Measurements from ENCODE around the gene GRK5. TPM values are rescaled to one million over a fixed set of nuclear protein-coding genes. Genes with fewer than 3 reads are reported as not detected.

The GRK5 gene
- total RNA-seq, 1 donor from 2014 or later, result 20.2 TPM

DNA sequence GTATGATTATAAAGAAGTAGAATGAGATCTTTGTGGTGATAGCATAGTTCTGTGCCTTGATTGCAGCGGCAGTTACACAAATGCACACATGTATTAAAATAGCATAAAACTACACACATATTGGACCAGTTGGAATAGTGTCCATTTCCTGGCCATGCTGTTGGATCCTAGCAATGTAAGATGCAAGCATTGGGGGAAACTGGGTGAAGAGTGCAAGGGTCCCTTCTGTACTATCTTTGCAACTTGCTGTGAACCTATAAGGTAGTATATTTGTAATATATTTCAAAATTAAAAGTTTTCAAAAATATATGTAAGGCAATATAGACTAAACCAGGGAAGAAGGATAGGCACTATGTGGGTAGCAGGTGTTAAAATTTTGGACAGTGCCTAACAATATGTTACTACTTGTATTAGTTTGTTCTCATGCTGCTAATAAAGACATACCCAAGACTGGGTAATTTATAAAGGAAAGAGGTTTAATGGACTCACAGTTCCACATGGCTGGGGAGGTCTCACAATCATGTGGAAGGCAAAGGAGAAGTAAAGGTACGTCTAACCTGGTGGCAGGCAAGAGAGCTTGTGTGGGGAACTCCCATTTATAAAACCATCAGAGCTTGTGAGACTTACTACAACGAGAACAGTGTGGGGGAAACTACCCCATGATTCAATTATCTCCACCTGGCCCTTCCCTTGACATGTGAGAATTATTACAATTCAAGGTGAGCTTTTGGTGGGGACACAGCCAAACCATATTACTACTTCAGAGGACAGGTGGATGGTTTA lies 263.7 kb downstream of the GRK5 start:
- DNase-seq (ENCODE audit: low spot score), result no peak

DNA sequence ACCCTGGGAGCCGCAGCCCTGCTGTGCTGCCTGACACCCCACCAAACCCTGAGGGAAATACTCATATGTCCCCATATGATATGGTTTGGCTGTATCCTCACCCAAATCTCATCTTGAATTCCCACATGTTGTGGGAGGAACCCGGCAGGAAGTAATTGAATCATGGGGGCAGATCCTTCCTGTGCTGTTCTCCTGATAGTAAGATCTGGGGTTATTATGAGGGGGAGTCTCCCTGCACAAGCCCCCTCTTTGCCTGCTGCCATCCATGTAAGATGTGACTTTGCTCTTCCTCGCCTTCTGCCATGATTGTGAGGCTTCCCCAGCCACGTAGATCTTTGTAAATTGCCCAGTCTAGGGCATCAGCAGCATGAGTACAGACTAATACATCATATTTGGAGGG lies 266.4 kb downstream of the GRK5 start:
- DNase-seq (ENCODE audit: low spot score), result no peak

DNA sequence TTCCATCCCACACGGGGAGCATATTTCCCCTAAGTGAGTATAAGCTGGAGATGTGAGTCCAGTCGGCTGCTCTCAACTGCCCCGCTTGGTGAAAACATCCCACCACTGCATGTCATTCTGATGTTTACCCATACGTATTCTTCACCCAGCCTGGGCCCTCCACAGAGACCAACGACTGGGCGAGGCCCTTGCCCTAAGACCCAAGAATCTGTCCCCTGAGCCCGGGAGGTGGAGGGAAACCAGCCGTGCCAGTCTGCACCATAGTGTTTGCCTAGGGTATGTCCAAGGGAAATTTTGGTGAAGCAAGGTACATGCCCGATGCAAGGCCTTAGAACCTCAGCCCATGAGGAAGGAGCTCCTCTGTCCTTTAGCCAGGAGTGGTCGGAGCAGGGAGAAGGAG lies 267.2 kb downstream of the GRK5 start:
- DNase-seq (ENCODE audit: low spot score), result no peak

DNA sequence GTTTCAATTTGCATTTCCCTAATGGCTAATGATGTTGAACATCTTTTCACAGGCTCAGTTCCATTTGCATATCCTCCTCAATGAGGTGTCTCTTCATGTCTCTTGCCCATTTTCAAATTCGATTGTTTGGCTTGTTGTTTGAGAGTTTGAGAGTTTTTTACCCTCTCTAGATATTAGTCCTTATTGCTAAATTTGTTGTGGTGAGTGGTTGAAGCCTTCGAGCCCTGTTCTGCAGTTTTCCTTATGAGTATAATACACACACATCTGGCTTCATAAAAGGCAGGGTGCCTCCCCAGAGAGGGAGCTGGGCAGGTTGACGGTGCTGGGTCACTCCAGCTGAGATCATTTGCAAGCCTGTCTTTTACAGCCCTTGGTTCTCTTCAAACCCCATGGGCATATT lies 270.1 kb downstream of the GRK5 start:
- DNase-seq (ENCODE audit: low spot score), result no peak

DNA sequence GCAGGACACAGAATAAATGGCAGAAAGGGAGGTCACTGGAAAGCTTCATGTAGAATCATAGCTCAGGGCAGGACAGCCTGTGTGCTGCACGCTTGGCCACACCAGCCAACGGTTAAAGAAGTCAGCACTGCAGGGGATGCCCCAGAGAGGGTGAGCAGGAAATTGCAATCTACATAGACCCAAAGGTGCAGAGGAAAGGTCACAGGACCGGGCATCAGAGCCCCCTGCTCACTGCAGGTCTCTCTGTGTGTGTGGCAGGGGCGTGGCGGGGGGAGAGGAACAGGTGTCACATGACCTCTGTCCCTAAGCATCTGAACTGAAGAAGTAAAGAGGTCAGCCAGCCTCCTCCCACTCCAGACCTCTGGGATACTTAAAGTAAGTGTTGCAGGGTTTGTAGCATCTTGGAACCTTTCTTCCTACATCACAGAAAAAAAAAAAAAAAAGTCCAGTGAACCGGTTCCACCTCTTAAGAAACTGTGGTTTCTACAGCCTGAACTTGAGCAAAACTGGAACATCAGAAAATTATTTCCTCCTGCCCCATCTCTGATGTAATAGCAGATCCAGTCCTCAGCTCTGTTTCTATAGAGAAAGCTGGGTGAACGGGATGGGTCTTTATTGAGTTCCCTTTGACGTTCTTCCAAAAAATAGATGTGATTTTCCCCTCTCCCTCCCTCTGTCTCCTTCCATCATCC lies 270.9 kb downstream of the GRK5 start:
- DNase-seq (ENCODE audit: low spot score), result no peak

DNA sequence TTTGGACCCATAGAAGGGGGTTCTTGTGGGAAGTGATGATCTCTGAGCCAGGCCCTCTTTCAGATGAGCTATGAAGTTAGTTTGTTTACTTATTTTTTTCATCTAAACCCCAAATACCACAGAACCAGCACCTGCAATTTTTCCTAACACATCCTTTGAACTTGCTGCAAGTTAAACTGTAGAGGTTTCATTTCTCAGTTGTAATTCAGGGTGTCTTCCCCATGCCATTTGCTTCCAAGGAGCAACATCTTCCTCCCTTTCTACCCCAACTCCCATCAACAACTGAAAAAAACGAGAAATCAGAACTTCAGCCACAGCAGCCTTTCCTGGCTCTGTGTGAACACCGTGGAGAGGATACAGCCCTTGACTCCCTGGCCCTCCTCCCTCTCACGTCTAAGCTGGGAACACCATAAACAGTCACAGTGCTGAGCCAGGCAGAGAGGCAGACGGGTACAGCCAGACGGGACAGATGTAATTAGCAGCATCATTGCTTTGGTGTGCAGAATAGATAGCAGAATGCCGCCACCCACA lies 271.5 kb downstream of the GRK5 start:
- DNase-seq (ENCODE audit: low spot score), result no peak

DNA sequence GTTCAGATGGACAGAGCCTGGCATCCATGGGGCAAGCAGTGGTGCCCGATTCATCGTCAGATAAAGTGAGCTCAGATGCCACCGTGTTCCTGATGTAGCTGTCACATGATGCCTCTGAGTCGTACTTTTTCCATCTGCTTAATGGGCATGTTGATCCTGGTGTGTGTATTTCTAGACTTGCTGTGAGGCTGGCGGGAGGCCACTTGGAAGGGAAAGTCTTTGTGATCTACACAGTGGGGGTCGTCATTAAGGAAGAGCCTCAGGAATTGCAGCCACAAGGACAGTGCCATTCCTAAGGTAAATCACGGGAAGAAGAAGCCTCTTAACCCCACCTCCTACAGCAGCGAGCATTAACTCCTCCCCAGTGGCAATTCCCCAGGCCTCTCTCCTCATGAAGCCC lies 272.2 kb downstream of the GRK5 start:
- DNase-seq (ENCODE audit: low spot score), result no peak

DNA sequence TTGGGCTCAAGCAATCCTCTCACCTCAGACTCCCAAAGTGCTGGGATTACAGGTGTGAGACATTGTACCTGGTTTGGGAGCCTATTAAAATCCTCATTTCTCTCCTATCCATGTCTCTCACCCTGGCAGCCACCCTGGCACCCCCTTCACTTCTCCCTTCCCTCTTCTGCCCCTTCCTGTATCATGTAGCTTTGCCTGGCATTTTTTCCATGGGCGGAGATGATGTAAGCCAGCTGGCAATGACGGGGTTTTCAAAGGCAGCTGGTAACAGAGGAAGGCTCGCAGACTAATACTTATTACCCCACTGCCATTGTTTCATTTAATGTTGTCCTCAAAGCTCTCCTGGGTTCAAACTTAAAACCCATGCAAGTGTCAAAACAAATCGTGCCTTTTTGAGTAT lies 273.3 kb downstream of the GRK5 start:
- DNase-seq (ENCODE audit: low spot score), result no peak

DNA sequence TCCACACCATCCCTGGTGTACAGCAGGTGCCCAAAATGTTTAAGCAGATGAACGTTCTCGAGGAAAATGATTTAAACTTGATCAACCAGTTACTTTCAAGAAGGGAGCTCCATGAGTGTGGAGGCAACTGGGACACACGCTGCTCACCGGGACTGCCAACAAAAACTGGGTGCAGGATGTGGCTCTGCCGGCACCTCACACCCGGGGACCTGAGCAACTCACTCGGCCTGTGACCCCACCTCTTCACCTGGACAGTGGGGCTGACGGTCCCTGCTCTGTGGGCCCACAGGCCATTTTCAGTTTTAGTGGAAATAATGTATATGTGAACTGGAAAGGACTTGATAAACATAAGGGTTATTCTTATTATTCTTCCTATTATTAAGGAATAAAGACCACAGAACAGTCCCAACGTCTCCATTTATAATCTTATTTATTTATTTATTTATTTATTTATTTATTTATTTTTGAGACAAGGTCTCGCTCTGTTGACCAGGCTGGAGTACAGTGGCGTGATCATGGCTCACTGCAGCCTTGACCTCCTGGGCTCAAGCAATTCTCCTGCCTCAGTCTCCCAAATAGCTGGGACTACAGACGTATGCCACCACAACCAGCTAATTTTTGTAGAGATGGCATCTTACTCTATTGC lies 274.5 kb downstream of the GRK5 start:
- DNase-seq (ENCODE audit: low spot score), result no peak

DNA sequence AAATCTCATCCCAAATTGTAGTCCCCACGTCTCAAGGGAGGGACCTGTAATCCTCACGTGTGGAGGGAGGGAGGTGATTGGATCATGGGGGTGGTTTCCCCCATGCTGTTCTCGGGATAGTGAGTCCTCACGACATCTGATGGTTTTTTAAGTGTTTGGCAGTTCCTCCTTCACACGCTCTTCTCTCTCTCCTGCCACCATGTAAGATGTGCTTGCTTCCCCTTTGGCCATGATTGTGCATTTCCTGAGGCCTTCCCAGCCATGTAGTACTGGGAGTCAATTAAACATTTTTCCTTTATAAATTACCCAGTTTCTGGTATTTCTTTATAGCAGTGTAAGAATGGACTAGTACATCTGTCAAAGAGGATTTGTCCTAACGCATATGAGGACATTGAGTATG lies 275.6 kb downstream of the GRK5 start:
- no peak for DNase-seq (ENCODE audit: low spot score)

DNA sequence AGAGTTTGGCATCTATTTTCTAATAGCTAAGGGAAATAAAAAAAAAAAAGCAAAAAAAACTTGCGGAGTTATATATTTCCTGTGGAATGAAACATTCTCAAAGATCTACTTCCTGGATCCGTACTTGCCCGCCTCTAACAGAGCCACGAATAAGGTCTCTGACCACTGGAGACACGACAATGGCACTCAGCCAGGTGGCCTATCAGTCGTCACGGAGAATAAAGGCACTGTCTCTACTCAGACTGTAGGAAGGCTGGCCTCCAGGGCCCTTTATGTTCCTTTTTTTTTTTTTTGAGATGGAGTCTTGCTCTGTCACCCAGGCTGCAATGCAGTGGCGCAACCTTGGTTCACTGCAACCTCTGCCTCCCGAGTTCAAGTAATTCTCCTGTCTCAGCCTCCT lies 276.5 kb downstream of the GRK5 start:
- DNase-seq (ENCODE audit: low spot score), result no peak

DNA sequence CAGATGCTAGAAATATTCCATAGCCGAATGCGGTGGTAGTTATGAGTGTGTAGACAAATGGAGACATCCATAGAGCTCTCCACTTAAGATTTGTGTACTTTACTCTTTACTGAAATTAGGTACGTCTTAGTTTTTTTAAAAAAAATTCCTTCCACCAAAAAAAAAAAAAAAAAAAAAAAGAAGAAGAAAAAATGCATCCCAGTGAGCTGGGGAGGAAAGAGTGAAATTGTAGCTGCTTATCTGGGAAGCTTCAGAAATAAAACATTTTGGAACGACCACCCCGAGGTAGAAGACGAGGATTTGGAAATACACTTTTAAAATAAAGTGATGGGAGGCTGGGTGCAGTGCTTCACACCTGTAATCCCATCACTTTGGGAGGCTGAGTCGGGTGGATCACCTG lies 281.3 kb downstream of the GRK5 start:
- no peak for DNase-seq (ENCODE audit: low spot score)

DNA sequence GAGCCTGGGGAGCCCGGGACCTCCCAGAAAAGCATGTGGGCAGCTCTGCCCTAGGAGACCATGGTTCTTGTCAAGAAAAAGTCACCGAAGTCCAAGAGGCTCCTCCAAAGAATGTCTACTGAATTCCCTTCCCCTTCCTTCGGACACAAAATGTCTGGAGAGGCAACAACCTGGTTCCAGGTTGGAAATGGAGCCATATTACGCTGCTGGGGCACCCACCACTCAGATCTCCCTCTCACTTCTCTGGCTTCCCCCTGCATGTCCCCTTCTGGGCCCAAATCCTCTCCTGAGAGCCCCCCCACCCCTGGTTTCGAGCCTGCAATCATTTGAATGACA lies 282.6 kb downstream of the GRK5 start:
- DNase-seq (ENCODE audit: low spot score), result no peak

DNA sequence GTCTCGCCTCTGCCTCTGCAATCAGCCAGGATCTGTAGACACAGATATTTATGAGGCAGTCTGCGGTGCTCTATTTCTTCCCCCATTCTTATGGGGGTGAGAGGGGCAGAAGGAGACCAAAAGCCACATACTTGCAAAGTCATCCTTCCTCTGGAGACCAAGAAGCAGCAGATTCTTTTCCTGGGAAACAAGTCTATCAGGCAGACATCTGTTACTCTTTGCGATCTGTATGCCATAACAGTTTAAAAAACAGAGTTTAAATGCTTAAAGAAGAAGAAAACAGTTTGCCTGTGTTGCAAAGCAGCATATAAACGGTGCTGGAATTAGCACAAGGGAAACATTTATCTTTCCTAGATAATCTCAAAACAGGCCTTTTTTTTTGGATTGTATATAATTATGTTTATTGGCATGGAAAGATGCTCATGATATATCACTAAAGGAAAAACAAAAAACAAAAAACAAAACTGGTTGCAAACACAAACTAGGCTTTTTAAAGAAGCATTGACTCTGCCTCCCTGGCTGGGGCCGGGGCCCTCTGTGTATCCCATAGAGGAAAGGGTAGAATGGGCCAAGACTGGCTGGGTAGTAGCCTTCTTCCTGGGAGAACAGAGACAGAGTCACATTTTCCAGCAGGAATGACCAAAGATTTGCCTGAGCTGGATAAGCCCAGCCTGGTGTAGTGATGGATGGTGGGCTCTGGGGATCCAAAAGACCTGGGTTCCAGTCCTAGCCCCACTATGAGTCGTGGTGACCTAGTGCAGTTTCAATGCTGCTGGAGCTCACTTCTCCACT lies 284.8 kb downstream of the GRK5 start:
- no peak for DNase-seq (ENCODE audit: low spot score)

DNA sequence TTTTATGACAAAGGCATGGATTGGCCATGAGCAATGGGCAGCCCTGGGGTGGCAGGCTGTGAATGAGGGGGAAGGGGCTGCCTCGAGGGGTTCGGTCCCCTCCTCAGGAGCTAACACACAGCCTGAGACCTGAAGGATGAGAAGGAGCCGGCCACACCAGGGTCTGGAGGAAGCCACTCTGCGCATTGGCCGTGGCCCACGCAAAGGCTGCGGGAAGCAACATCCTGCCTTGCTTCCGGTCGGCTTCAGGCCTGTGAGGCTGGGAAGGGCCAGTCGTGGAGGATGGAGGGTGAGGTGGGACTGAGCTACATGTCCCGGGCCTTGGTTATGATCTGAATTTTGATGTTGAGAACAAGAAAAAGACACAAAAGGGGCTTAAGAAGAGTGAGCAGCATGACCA lies 285.8 kb downstream of the GRK5 start:
- DNase-seq (ENCODE audit: low spot score), result no peak

DNA sequence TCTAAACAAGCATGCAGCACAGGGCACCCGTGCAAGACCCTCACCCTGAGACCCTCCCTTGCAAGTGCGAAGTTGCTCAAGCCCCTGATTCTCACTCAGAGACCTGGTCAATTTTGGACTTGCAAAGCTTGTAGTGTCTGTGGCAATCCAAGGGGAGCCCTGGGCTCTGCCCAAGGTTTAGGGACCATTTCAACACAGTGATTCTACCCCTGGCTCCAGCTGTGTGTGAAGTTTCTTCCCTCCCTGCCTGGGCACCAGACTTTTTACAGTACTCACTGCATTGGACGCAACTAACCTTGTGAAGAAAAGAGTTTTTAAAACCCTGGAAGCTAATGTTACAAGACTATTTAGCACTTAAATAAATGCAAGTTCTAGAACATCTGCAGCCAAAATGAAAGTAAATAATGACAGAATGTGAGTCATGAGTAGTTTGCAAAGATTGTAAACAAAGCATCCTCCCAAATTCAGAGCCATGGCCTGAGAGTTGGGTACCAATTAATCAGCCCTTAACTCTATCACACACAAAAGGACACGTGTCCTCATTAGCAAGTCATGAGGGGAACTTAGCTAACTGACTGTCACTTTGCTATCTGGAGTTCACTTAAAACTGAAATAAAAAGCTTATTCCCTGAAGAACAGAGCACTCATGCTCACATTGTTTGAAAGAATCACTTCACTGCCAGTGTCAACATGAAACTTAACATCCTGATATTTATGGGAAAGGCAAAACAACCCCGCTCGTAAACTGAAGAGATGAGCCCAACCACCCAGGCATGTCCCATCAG lies 287.1 kb downstream of the GRK5 start:
- no peak for DNase-seq (ENCODE audit: low spot score)

DNA sequence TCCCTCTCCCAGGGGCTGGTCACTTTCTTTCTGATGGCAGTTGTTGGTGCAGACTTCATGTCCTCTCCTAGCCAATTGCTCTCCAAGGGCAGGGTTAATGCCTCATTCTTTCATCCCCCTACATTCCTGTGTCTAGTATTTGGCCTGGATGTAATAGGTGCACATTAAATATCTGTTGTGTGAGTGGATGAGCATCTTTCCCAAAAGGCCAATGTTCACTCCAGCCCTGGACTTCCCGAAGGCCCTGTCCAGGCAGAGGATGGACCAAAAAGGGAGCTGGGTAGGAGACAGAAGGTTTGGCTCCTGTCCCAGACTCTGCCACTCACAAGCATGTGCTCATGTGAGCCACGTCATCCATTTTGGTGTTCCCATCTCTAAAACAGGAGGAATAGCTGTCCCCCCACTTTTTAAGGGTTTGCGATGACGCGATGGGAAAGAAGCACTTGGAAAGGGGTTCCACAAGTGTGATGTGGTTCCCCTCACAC lies 287.7 kb downstream of the GRK5 start:
- DNase-seq (ENCODE audit: low spot score), result no peak

DNA sequence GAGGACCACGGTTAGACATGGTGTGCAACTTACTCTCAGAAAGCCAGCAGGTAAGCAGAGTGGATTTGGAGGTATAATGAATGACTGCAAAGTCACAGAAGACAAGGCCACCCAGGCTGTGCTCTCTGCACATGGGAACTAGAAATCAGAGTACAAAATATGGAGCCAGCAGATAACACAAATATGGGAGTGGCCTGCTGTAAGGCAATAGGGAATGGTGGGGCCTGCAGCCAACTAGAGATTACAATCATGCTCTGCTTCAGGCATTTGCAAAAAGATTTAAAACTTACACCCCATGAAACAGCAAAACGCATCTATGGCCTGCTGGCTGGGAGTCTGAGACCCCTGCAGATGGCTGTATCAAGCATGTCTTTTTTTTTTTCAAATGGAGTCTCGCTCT lies 288.2 kb downstream of the GRK5 start:
- DNase-seq (ENCODE audit: low spot score), result no peak

DNA sequence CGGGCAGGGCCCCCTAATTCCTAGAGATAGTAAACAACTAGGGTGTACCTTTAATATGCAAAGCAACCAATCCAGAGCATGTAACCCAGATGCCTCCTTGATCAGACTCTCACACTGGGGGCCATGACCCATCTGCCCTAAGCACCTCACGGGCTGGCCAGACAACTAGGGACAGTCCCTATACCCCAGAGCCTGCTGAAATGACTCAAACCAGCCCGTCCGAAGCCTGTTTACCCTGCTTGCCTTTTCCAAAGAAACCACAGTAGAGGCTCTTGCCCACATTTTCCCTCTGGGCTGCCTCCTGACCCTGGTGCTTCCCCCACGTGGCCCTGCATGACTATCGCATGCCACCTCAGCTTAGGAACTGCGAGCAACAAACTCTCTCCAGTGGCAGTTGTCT lies 288.9 kb downstream of the GRK5 start:
- no peak for DNase-seq (ENCODE audit: low spot score)

DNA sequence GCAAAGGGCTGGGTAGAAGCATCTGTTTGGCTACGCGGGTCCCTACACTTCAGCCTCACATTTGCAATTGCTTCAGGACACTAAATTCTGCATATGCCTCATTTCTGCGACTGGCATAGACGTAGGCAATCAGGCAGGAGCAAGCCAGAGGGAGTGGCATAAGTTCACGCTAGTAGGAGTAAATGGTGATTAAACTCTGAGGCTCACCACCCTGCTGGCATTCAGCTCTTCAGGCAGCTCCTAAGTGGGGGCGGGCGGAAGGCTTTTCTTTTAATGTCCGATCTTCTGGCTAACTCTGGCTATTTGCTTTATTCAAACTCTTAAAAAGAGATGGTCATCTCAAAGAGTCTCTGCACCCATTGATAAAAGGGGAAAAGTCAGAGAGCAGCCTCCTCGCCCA lies 289.9 kb downstream of the GRK5 start:
- DNase-seq (ENCODE audit: low spot score), result no peak

All from mesenteric fat pad (tissue), 1 donor.